Melanocyte of skin (primary cell): ENCODE measurements around the gene PAFAH2. TPM values are rescaled to one million over a fixed set of nuclear protein-coding genes. Genes with fewer than 3 reads are reported as not detected.

ENCODE experiments used
- small RNA-seq, 2 donors: library from RNA; depleted of rRNA; stranded (forward); fragments of <200 nt; gene quantifications; one replicate each; pipeline ENCODE3, GENCODE V24; 2012
- total RNA-seq, 2 donors: library from RNA; depleted of rRNA; stranded (reverse); fragments of >200 nt; gene quantifications; 2 replicates each; pipeline ENCODE4 v1.2.3, GENCODE V29; 2012

The PAFAH2 gene
- 10 to 100 TPM; 12.3 to 18.2 TPM for total RNA-seq

DNA sequence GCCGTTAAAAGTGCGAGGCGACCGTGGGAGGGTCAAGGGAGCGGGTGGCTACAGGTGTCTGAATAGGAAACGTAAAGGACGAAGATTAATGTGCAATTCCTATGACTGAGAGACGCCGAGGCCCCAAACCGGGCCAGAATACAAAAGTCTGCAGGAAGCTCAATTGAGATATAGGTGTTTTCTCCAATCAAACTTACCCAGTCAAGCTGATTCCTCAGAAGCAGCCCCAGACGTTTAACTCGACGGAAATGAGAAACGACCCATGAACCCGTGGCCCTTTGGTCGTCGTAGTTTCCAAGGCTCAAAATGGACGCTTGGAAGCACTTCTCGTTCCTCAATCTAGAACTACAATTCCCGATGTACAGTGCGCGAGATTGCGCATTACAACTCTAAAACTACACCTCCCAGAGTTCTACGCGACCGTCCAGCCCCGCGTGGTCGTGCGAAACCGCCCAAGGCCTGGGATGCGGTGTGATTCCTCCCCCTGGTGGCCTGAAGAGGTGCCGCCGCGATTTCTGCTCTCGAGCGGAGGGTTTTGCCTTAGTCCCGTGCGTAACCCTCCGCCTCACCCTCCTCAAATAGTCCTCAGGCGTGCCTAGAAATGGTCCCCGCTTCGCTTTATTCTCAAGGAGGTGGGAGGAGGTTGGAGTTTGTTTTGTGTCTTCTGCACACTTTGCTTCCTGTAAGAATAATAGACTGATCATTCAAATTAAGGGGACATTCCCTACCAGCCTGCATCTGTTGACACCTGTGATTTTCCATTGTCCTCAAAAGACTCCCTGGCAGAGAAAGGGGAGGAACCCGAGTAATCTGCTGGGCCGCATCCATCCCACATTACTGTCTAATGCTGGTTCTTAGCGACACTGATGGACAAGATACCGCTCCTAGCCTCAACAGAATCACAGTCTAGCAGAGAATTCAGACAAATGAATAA is at the start of gene PAFAH2:
Gene PAFAH2 (minus strand): TSS at position 236 of the 934 bp plus-strand sequence. CDS start 7,247 bp downstream, outside the sequence.

DNA sequence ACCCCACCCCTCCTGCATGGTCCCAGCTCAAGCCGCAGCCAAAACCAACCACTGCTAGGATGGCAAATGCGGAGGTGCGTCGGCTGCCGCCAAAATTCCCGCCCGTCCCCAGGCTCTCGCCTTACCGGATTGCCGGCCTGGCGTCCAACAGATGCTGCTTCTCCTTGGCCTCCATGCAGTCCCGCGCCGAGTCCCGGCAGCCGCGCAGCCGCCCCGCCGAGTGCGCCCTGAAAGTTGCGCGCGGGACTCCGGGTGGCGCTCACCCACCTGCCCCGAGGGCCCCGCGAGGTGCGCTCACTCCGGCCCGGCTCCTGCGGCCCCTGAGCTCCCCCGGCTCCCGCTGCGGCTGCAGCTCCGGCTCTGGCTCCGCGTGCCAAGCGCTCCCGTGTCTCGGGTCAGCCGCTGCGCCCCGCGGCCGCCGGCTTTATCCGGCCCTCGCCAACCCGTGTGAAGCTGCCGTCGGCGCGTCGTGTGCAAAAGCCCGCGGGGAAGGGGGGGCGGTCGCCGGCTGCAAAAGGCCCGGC is 47.9 kb upstream of the PAFAH2 start, which contains the start of gene SLC30A2:
Gene SLC30A2 (minus strand): TSS at position 397 of the 524 bp plus-strand sequence. CDS start 222 bp downstream, at position 175.

DNA sequence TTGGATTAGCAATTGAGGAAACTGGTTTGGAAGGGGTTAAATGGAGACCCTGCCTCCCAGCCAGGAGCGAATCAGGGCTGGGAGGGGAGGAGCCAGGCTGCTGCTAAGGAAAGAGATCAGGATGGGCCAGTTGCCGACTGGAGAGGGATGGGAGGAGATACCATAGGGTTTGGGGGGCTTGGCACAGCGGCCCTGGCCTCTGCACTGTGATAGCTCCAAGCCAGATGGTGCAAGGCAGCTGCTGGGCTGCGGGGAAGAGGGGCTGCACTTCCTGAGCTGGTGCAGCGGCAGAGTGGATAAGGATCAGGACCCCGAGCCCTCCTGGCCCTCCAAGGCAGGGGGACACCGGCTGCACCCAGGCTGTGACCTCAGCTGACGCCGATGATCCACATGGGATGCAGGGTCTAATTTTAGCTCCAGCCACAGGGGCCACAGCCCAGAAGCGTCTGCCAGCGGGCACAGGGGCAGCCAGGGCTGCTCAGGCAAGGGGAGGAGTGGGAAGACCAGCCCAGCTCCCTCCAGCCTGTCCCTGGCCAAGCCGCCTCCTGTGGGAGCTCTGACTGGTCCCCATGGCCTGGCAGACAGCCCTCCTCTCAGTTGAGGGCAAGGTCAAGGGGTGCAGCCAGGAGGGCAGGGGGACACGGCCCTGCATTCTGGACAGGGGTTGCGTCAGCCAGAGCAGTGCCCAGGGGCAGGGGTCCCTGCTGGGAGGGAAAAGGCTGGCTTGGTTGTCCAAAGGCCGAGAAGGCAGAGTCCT is 24.0 kb upstream of the PAFAH2 start, which contains the start of gene EXTL1:
Gene EXTL1 (plus strand): TSS at position 129 of the 757 bp plus-strand sequence. CDS start 872 bp downstream, outside the sequence.

Small RNA genes within 50 kb of the gene (small RNA-seq; reads per million reads assigned to genes)
- gene RF00283 (0 reads per million in 2 donors), gene RF00492 (0 reads per million in 2 donors), gene RNU6-110P (0 reads per million in 2 donors)

Other genes starting within 250 kb of the PAFAH2 start
- 10 to 100 TPM; 40.6 to 48.6 TPM for gene SELENON, start 197.9 kb downstream of the PAFAH2 start, total RNA-seq
- 10 to 100 TPM; 41.0 to 42.6 TPM for gene MTFR1L, start 178.1 kb downstream of the PAFAH2 start, total RNA-seq
- gene AUNIP, start 138.6 kb downstream of the PAFAH2 start, total RNA-seq: 10 to 100 TPM in 1 of 2 donors, 1 to 10 TPM in 1; 7.6 to 14.0 TPM
- 1 to 10 TPM; 4.7 to 5.9 TPM for gene PAQR7, start 122.4 kb downstream of the PAFAH2 start, total RNA-seq
- gene STMN1, start 91.6 kb downstream of the PAFAH2 start, total RNA-seq: 100 to 1,000 TPM; 102 to 144 TPM
- gene EXTL1, start 23.7 kb upstream of the PAFAH2 start, total RNA-seq: 1 to 10 TPM; 3.4 to 8.0 TPM
- under 1 TPM; under 0.01 to 0.33 TPM for gene SLC30A2, start 48.1 kb upstream of the PAFAH2 start, total RNA-seq
- 100 to 1,000 TPM in 1 of 2 donors, 10 to 100 TPM in 1; 86.0 to 104 TPM for gene TRIM63, start 69.6 kb upstream of the PAFAH2 start, total RNA-seq
- 1 to 10 TPM; 6.5 to 7.7 TPM for gene PDIK1L, start 113.8 kb upstream of the PAFAH2 start, total RNA-seq
- gene FAM110D, start 161.0 kb upstream of the PAFAH2 start, total RNA-seq: not detected
- not detected for gene C1orf232, start 170.9 kb upstream of the PAFAH2 start, total RNA-seq
- gene ZNF593, start 171.8 kb upstream of the PAFAH2 start, total RNA-seq: 10 to 100 TPM; 20.6 to 44.0 TPM
- not detected for gene ZNF593OS, start 173.8 kb upstream of the PAFAH2 start, total RNA-seq
- gene CNKSR1, start 179.4 kb upstream of the PAFAH2 start, total RNA-seq: under 1 TPM; 0.33 to 0.34 TPM
- not detected for gene CATSPER4, start 192.5 kb upstream of the PAFAH2 start, total RNA-seq
- 10 to 100 TPM in 1 of 2 donors, 1 to 10 TPM in 1; 10.0 to 22.3 TPM for gene CEP85, start 236.1 kb upstream of the PAFAH2 start, total RNA-seq